ENCODE results near the gene TMEM130. TPM values are rescaled to one million over a fixed set of nuclear protein-coding genes. Genes with fewer than 3 reads are reported as not detected.

The TMEM130 gene
- total RNA-seq, 2 experiments from 2014 or later, result not detected

DNA sequence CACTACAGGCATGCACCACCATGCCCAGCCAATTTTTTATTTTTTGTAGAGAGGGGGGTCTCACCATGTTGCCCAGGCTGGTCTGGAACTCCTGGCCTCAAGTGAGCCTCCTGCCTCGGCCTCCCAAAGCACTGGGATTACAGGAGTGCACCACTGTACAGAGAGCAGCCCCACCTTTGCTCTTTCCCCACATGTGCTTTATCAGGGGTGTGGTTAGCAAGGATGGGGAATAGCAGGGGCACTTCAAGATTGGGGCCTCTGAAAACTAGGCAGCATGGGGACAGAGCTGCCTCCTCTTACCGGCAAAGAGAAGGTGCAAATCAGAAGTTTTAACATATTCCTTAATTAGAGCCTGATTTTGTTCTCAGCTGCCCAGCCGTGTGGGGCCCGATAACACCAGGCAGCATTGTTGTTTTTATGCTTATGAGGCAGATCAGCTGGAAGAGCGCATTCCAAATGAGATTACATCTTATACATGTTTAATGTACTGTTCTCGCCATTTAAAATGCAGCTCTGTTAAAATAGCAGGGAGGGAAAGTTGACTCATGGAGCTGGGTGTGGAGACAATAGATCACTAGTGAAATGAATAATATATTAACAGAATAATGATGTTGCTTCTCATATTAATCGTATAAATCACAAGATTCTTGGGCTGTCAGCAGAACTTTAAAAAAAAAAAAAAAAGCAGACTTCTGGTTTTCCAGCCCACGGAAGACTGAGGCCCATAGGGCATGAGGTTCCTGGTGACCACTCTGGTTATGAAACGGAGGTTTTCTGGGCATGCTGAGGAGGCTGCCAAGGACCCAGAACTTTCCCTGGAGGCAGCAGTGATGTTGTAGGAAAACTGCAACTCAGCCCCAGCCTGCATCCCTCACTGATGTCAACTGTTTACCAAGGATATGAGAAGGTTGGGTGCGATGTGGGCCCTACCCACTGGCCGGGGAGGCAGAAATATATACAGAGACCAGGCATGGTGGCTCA, 62.5 kb downstream of the TMEM130 start:
- Mint-ChIP-seq H3K36me3 (peaks cover 4% of the 10 kb centered on the region), H3K4me1 (no peaks in the 10 kb centered on the region), H3K27me3 (no peaks in the 10 kb centered on the region), H3K4me3 (no peak overlapping the region), H3K27ac (no peak overlapping the region), H3K9me3 (ENCODE audit: low read depth) (peaks cover 5% of the 10 kb centered on the region)
- no peak for DNase-seq
- no peak for ATAC-seq
- CTCF ChIA-PET, result no interaction called here

DNA sequence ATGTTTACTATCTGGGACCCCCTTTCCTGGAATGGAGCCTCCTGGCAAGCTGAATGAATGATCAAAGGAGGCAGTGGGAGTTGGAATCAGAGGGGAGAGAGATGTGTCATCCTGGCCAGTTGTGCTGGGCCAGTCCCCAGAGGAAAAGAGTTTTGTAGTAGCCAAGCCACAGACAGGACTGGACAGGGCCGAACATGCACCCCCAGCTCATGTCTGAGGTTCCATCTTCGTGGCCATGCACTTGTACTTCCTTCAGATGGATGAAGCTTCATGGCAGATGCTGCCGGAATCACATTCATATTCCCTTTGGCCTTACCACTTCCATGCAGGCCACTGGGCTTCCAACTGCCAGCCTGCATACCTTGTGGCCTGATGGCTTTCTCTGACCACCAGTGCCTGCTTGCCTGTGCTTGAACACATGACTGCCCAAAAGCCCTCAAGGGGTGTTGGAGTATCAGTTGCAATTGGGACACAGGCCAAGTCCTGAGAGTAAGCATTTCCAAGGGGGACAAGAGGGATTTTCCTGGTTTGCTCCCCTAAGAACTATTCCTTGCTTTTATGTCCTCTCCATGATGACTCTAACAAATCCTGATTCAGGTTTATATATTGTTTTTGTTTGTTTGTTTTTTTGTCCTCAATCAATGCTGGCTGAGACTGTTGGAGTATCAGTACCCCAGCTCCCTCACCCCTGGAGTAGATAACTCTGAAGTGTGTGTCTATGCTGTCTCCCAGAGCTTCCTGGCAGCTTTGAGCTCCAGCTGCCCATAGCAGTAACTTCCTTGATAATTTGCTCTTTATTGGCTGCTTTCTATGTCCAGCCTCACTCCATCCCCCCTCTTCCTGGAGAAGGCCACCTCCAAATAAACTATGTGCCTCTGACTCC, 63.6 kb downstream of the TMEM130 start:
- Mint-ChIP-seq H3K36me3 (peaks cover 2% of the 10 kb centered on the region), H3K27me3 (no peaks in the 10 kb centered on the region), H3K4me1 (no peaks in the 10 kb centered on the region), H3K9me3 (ENCODE audit: low read depth) (peaks cover 3% of the 10 kb centered on the region), H3K4me3 (no peak overlapping the region), H3K27ac (no peak overlapping the region)
- no peak for ATAC-seq
- CTCF ChIA-PET, result no interaction called here
- DNase-seq, result no peak

DNA sequence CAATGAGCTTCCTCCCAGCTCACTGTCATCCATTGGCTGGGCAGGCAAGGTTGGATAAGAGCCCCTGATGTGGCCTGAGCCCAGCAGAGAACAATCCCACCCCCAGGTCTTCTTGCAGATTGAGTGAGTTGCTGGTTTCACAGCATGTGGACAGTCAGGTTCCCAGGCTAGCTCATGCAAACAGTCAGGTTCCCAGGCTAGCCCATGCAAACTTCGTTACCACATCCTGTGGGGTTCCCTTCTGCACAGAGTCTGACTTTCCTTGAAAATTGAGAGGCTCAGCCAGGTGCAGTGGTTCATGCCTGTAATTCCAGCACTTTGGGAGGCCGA, 67.1 kb downstream of the TMEM130 start:
- no peaks in the 10 kb centered on the region for H3K4me1 Mint-ChIP-seq
- H3K9me3 Mint-ChIP-seq (ENCODE audit: low read depth), result no peaks in the 10 kb centered on the region
- CTCF ChIA-PET, result interaction anchor here (1.2 kb wide), 1 partner anchor 56 kb away, joined by 3 read pairs; no protein-coding TSS in a partner anchor
- H3K27ac Mint-ChIP-seq, result no peak overlapping the region
- peaks cover 1% of the 10 kb centered on the region for H3K36me3 Mint-ChIP-seq
- ATAC-seq (no peak), DNase-seq (no peak)
- H3K27me3 Mint-ChIP-seq, result no peaks in the 10 kb centered on the region
- no peak overlapping the region for H3K4me3 Mint-ChIP-seq

DNA sequence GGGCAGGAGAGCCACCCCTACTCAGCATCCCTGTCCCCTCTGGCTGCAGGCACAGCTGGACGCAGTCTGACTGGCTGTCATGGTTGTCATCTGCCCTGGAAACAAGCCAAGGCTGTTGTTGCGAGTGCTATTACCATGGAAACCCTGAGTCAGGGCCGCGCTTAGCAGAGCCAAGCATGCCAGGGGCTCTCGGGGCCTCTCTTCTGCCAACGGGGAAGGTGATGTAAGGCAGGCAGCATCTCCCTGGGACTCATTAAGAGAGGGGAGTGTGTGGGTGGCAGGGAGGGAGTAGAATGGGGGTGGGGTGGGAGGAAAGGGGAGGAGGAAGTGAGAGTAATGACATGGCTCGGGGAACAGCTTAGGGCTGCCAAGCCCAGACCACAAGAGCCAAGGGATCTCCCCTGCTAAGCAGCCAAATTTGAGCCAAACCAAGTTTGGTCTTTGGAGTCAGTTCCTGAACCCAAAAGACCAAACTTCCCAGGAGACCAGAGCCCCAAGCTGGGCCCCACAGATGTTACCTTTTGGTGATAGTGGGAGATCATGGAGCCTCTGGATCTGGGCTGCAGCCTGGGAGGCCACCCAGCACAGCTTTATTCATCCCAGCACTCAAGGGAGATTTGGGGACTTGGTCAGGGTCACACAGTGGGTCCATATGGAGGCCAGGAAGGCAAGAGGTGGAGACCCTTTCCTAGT, 67.6 kb downstream of the TMEM130 start:
- DNase-seq (no peak), ATAC-seq (peak; percentile 30)
- Mint-ChIP-seq H3K36me3 (peaks cover 1% of the 10 kb centered on the region), H3K4me3 (no peak overlapping the region), H3K9me3 (ENCODE audit: low read depth) (no peaks in the 10 kb centered on the region), H3K4me1 (no peaks in the 10 kb centered on the region), H3K27ac (no peak overlapping the region), H3K27me3 (no peaks in the 10 kb centered on the region)
- CTCF ChIA-PET, result no interaction called here

DNA sequence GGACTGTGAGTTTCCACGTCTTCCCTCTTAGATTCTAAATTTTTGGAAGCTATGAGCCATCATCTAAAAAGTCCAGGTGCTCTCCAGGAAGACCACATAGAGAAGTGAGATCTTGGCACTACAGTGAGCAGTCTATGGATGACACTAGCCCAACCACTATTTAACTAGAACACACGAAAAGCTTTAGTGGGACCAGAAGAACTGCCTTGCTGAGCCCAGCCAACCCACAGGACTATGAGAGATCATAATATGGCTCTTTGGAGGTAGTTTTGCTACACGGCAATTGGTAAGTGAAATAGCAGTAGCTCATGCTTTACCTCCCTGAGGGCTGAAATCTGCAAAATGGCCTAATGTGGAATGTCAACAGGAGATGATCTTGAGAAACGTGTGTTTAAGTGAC, 68.8 kb downstream of the TMEM130 start:
- H3K27ac Mint-ChIP-seq, result no peak overlapping the region
- no peaks in the 10 kb centered on the region for H3K27me3 Mint-ChIP-seq
- no peak for ATAC-seq
- no peaks in the 10 kb centered on the region for H3K9me3 Mint-ChIP-seq (ENCODE audit: low read depth)
- peaks cover 3% of the 10 kb centered on the region for H3K4me1 Mint-ChIP-seq
- H3K4me3 Mint-ChIP-seq, result no peak overlapping the region
- no peak for DNase-seq
- H3K36me3 Mint-ChIP-seq, result peaks cover 1% of the 10 kb centered on the region
- CTCF ChIA-PET, result no interaction called here

DNA sequence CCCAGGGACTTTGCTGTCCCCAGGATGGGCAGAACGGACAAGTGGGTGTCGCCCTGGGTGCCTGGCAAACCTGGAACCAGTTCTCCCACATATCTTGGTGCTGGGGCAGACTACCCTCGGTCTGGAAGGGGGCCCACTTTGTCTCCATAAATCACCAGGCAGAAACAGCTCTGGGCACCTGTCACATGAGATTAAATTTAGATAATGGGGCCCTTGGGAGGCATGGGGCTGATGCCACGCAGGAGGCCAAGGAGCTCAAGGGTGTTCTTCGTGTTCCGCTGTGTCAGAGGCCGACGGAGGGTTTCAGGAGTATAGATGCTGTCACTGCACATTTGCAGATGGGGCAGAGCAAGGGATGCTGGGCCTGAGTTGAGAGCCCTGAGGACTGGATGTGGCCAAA, 72.7 kb downstream of the TMEM130 start:
- ATAC-seq (no peak), DNase-seq (no peak)
- H3K27me3 Mint-ChIP-seq, result no peaks in the 10 kb centered on the region
- no peak overlapping the region for H3K4me3 Mint-ChIP-seq
- CTCF ChIA-PET, result no interaction called here
- peaks cover 8% of the 10 kb centered on the region for H3K4me1 Mint-ChIP-seq
- peaks cover 1% of the 10 kb centered on the region for H3K36me3 Mint-ChIP-seq
- H3K9me3 Mint-ChIP-seq (ENCODE audit: low read depth), result peaks cover 3% of the 10 kb centered on the region
- no peak overlapping the region for H3K27ac Mint-ChIP-seq

Small RNA genes within 50 kb of the gene (microRNA-seq; reads per million reads assigned to microRNA genes)
- gene MIR3609, result 12.3 reads per million, percentile 34 among the genes with 10 or more reads in this experiment

Other genes starting within 250 kb of the TMEM130 start
- 10 to 100 TPM; 56.2 to 56.8 TPM for gene TRRAP, start 8.5 kb upstream of the TMEM130 start, total RNA-seq